ENCODE results near the gene DYNC1I1. TPM values are rescaled to one million over a fixed set of nuclear protein-coding genes. Genes with fewer than 3 reads are reported as not detected.

The DYNC1I1 gene
- total and polyA plus RNA-seq, 2 of the 13 experiments (the other 11 are each of a cell fraction or from before 2014, with no cell fraction given) = not detected

DNA sequence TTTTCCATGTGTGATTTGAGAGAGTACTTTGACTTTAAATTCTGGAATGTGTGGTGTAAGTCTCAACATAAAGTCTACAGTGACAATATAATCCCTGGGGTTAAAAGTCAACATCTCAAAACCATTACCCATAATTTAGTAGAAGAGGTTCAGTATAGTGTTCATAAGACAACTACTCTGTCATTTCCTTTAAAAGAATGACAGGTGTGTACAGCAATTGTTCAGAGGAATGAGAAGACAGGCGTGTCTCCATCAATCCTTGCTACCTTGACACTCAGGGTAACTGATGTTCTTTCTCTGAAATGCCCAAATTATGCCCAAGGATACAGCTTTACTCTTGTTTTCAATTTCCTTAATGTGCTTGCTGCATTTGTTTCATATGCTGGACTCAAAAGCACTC, 256.4 kb downstream of the DYNC1I1 start (continued):
- TF ChIP-seq, protein P1, sequence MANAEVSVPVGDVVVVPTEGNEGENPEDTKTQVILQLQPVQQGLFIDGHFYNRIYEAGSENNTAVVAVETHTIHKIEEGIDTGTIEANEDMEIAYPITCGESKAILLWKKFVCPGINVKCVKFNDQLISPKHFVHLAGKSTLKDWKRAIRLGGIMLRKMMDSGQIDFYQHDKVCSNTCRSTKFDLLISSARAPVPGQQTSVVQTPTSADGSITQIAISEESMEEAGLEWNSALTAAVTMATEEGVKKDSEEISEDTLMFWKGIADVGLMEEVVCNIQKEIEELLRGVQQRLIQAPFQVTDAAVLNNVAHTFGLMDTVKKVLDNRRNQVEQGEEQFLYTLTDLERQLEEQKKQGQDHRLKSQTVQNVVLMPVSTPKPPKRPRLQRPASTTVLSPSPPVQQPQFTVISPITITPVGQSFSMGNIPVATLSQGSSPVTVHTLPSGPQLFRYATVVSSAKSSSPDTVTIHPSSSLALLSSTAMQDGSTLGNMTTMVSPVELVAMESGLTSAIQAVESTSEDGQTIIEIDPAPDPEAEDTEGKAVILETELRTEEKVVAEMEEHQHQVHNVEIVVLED (CRISPR knock-in tag; IDR thresholded peaks at IDR 0.05; ENCODE audit: borderline replicate concordance) = no peak
- no peak for TF ChIP-seq SMAD9 (CRISPR knock-in tag; IDR thresholded peaks at IDR 0.05)

DNA sequence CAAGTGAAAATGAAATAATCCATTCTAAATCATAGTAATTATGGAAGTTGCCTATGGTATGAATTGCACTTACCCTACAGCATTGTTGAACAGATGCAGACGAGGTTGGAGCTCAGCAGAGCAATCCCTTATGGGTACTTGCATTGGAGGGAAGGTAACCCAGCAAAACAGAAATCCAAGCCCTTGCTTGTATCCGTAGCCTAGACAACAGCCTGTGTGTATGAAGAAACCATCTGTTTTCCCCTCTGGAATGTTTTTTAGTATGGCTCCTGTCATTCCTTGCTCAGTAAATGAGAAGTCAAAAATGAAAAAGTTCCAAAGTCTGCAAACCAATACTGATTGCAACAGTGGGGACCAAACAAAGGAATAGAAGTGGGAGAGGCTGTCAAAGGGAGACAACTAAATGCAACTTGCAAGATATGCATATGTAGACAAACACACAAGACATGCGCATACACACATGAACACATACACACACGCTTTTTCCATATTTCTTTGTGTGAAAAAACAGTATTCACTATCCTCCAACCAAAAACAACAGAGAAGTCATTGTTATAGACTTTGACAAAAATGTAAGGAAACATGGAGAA, 260.8 kb downstream of the DYNC1I1 start:
- intact Hi-C loops (cut with micrococcal nuclease; ENCODE audit: unreplicated experiment) (no loop called here), in situ Hi-C loops (cut with HindIII; ENCODE audit: extremely low pct_ligation_motif_present, low pct_unique_long_range_greater_than_20kb) (no loop called here)
- Histone ChIP-seq H3K36me3 (replicated peaks in 1 of 2; ENCODE audit: control insufficient read depth in 1 of 2, insufficient read depth in 2 of 2, low read length in 2 of 2) (no peaks in the 10 kb centered on the region), H3K9ac (ENCODE audit: insufficient read depth, low read depth, low read length) (no peak overlapping the region), H3K27me3 (ENCODE audit: control insufficient read depth in 1 of 2, insufficient read depth in 2 of 2, low read length in 2 of 2) (no peaks in the 10 kb centered on the region), H3K79me2 (ENCODE audit: insufficient read depth, low read length) (no peaks in the 10 kb centered on the region), H3K4me3 (replicated peaks in 1 of 3; ENCODE audit: insufficient read depth in 1 of 3, low read depth in 2 of 3, low read length in 3 of 3) (no peak overlapping the region), H2AFZ (ENCODE audit: low read length) (no peak overlapping the region), H4K20me1 (ENCODE audit: insufficient read depth, low read length) (no peaks in the 10 kb centered on the region), H3K27ac (ENCODE audit: extremely low read length, insufficient read depth, low read length) (no peak overlapping the region), H3K4me2 (ENCODE audit: low read depth, low read length) (no peak overlapping the region), H3K9me3 (ENCODE audit: low read length) (no peaks in the 10 kb centered on the region), H3K4me1 (ENCODE audit: insufficient read depth, low read length) (no peaks in the 10 kb centered on the region)
- DNase-seq (ENCODE audit: low spot score) = no peak
- no peak for ATAC-seq
- POLR2A ChIA-PET = no interaction called here
- CTCF ChIA-PET (ENCODE audit: low intra/inter-chr PET ratio, low total read pairs) = no interaction called here
- no peak for FAIRE-seq
- BruUV-seq (replicated peaks) = no TSS peak
- 42% methylated on average over 4 of the region's 4 CpGs for WGBS (ENCODE audit: low lambda C conversion rate)
- TF ChIP-seq ZNF567 (CRISPR knock-in tag; IDR thresholded peaks at IDR 0.05; ENCODE audit: borderline replicate concordance) (no peak), SRY (CRISPR knock-in tag; IDR thresholded peaks at IDR 0.05) (no peak), MBNL3 (CRISPR knock-in tag; conservative IDR thresholded peaks at IDR 0.05) (no peak), TCF12 (IDR thresholded peaks at IDR 0.05) (no peak), TCF12 (CRISPR knock-in tag; IDR thresholded peaks at IDR 0.05) (no peak), ZKSCAN8 (CRISPR knock-in tag; IDR thresholded peaks at IDR 0.05; ENCODE audit: borderline replicate concordance) (no peak), TBX2 (CRISPR knock-in tag; IDR thresholded peaks at IDR 0.05; ENCODE audit: borderline replicate concordance) (no peak), ZNF83 (CRISPR knock-in tag; IDR thresholded peaks at IDR 0.05; ENCODE audit: borderline replicate concordance) (no peak), HMGA1 (CRISPR knock-in tag; conservative IDR thresholded peaks at IDR 0.05) (no peak), ETV6 (CRISPR knock-in tag; conservative IDR thresholded peaks at IDR 0.05) (no peak), SP4 (CRISPR knock-in tag; IDR thresholded peaks at IDR 0.05) (no peak), CHD2 (IDR thresholded peaks at IDR 0.05; ENCODE audit: low read depth, low read length) (no peak), U2AF1 (optimal IDR thresholded peaks at IDR 0.05; ENCODE audit: low read depth, low read length) (no peak), NKX3-1 (CRISPR knock-in tag; IDR thresholded peaks at IDR 0.05) (no peak), ZNF441 (CRISPR knock-in tag; IDR thresholded peaks at IDR 0.05; ENCODE audit: borderline replicate concordance) (no peak), CEBPG (CRISPR knock-in tag; IDR thresholded peaks at IDR 0.05) (no peak), MIER2 (CRISPR knock-in tag; IDR thresholded peaks at IDR 0.05) (no peak)
- TF ChIP-seq, protein P2, sequence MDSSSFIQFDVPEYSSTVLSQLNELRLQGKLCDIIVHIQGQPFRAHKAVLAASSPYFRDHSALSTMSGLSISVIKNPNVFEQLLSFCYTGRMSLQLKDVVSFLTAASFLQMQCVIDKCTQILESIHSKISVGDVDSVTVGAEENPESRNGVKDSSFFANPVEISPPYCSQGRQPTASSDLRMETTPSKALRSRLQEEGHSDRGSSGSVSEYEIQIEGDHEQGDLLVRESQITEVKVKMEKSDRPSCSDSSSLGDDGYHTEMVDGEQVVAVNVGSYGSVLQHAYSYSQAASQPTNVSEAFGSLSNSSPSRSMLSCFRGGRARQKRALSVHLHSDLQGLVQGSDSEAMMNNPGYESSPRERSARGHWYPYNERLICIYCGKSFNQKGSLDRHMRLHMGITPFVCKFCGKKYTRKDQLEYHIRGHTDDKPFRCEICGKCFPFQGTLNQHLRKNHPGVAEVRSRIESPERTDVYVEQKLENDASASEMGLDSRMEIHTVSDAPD (CRISPR knock-in tag; IDR thresholded peaks at IDR 0.05) = no peak
- TF ChIP-seq, protein P3, sequence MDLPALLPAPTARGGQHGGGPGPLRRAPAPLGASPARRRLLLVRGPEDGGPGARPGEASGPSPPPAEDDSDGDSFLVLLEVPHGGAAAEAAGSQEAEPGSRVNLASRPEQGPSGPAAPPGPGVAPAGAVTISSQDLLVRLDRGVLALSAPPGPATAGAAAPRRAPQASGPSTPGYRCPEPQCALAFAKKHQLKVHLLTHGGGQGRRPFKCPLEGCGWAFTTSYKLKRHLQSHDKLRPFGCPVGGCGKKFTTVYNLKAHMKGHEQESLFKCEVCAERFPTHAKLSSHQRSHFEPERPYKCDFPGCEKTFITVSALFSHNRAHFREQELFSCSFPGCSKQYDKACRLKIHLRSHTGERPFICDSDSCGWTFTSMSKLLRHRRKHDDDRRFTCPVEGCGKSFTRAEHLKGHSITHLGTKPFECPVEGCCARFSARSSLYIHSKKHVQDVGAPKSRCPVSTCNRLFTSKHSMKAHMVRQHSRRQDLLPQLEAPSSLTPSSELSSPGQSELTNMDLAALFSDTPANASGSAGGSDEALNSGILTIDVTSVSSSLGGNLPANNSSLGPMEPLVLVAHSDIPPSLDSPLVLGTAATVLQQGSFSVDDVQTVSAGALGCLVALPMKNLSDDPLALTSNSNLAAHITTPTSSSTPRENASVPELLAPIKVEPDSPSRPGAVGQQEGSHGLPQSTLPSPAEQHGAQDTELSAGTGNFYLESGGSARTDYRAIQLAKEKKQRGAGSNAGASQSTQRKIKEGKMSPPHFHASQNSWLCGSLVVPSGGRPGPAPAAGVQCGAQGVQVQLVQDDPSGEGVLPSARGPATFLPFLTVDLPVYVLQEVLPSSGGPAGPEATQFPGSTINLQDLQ (CRISPR knock-in tag; IDR thresholded peaks at IDR 0.05) = no peak

Data from HepG2 (cell line).